Measurements from ENCODE around the gene CLEC2D.
"Not testable (repeated sequence)": the region's sequence is repeated elsewhere in the genome, so short reads cannot be mapped to it uniquely, and the experiment has no call there.

Gene CLEC2D

GRCh38 chr12:9697619-9698018, 28.1 kb downstream of the CLEC2D start:
- in situ Hi-C loops (cut with MboI; ENCODE audit: low sequenced_read_pairs): no loop called here

GRCh38 chr12:9698681-9699080, 29.2 kb downstream of the CLEC2D start:
- in situ Hi-C loops (cut with MboI; ENCODE audit: low sequenced_read_pairs): no loop called here

- in situ Hi-C loops (cut with MboI; ENCODE audit: low sequenced_read_pairs): no loop called here
Measured at GRCh38 chr12:9699269-9699897, 29.9 kb downstream of the CLEC2D start.

GRCh38 chr12:9699898-9700605, 30.5 kb downstream of the CLEC2D start:
- in situ Hi-C loops (cut with MboI; ENCODE audit: low sequenced_read_pairs): loop anchor here (10.0 kb wide), 1 partner anchor 365 kb away; no protein-coding TSS in a partner anchor

GRCh38 chr12:9700606-9700956, 31.1 kb downstream of the CLEC2D start:
- in situ Hi-C loops (cut with MboI; ENCODE audit: low sequenced_read_pairs): loop anchor here (10.0 kb wide), 1 partner anchor 366 kb away; no protein-coding TSS in a partner anchor

- in situ Hi-C loops (cut with MboI; ENCODE audit: low sequenced_read_pairs): loop anchor here (10.0 kb wide), 1 partner anchor 367 kb away; no protein-coding TSS in a partner anchor
Measured at GRCh38 chr12:9701380-9702154, 32.1 kb downstream of the CLEC2D start.

- in situ Hi-C loops (cut with MboI; ENCODE audit: low sequenced_read_pairs): loop anchor here (10.0 kb wide), 1 partner anchor 367 kb away; no protein-coding TSS in a partner anchor
Measured at GRCh38 chr12:9702255-9702654, 32.7 kb downstream of the CLEC2D start.

- in situ Hi-C loops (cut with MboI; ENCODE audit: low sequenced_read_pairs): loop anchor here (10.0 kb wide), 1 partner anchor 370 kb away; no protein-coding TSS in a partner anchor
Measured at GRCh38 chr12:9704561-9704960, 35.0 kb downstream of the CLEC2D start.

GRCh38 chr12:9706086-9706685, 36.7 kb downstream of the CLEC2D start:
- in situ Hi-C loops (cut with MboI; ENCODE audit: low sequenced_read_pairs): loop anchor here (10.0 kb wide), 1 partner anchor 371 kb away; no protein-coding TSS in a partner anchor

- in situ Hi-C loops (cut with MboI; ENCODE audit: low sequenced_read_pairs): loop anchor here (10.0 kb wide), 1 partner anchor 373 kb away; no protein-coding TSS in a partner anchor
Measured at GRCh38 chr12:9707356-9707755, 37.8 kb downstream of the CLEC2D start.

- in situ Hi-C loops (cut with MboI; ENCODE audit: low sequenced_read_pairs): loop anchor here (10.0 kb wide), 1 partner anchor 373 kb away; no protein-coding TSS in a partner anchor
Measured at GRCh38 chr12:9707864-9708808, 38.6 kb downstream of the CLEC2D start.

- in situ Hi-C loops (cut with MboI; ENCODE audit: low sequenced_read_pairs): loop anchor here (10.0 kb wide), 1 partner anchor 374 kb away; no protein-coding TSS in a partner anchor
Measured at GRCh38 chr12:9708853-9709252, 39.3 kb downstream of the CLEC2D start.

GRCh38 chr12:9710584-9711375, 41.3 kb downstream of the CLEC2D start:
- in situ Hi-C loops (cut with MboI; ENCODE audit: low sequenced_read_pairs): no loop called here

GRCh38 chr12:9711664-9712063, 42.2 kb downstream of the CLEC2D start:
- in situ Hi-C loops (cut with MboI; ENCODE audit: low sequenced_read_pairs): no loop called here

- in situ Hi-C loops (cut with MboI; ENCODE audit: low sequenced_read_pairs): not testable (repeated sequence)
Measured at GRCh38 chr12:9713032-9713558, 43.6 kb downstream of the CLEC2D start.

GRCh38 chr12:9717070-9717925, 47.8 kb downstream of the CLEC2D start:
- in situ Hi-C loops (cut with MboI; ENCODE audit: low sequenced_read_pairs): no loop called here

- in situ Hi-C loops (cut with MboI; ENCODE audit: low sequenced_read_pairs): no loop called here
Measured at GRCh38 chr12:9718968-9719367, 49.5 kb downstream of the CLEC2D start.

- in situ Hi-C loops (cut with MboI; ENCODE audit: low sequenced_read_pairs): no loop called here
Measured at GRCh38 chr12:9719790-9720189, 50.3 kb downstream of the CLEC2D start.
